ENCODE measurements around the gene OTX1. TPM values are rescaled to one million over a fixed set of nuclear protein-coding genes. Genes with fewer than 3 reads are reported as not detected.

Gene OTX1
- total and polyA plus RNA-seq, 4 donors = 0.59 TPM; not detected in 3

DNA sequence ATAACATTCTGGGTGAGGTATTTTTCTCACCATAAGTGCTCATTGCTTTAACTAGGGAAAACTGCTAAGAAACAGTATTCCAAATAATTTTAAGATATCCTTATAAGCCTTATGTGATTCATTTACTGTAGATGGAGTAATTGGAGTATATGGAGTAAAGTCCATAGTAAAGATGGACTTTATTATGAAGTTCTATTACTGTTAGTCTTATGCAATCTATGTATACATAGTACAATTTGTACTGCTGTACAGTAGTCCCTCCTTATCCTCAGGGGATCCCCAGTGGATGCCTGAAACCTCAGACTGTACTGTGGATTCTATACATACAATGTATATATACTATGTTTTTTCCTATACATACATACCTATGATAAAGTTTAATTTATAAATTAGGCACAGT is 41.1 kb upstream of the OTX1 start:
- Histone ChIP-seq H3K27ac (ENCODE audit: low read depth in 1 of 2, low read length in 2 of 2) (no peak overlapping the region), H3K4me1 (ENCODE audit: control insufficient read depth in 4 of 4, insufficient read depth in 4 of 4, low read length in 3 of 4) (no peaks in the 10 kb centered on the region), H3K36me3 (ENCODE audit: control insufficient read depth in 4 of 4, insufficient read depth in 3 of 4, low read depth in 1 of 4, low read length in 3 of 4) (peaks cover 3 to 33% (median 14%) of the 10 kb centered on the region in 4 donors), H3K4me3 (ENCODE audit: low read depth in 1 of 3, low read length in 3 of 3) (no peak overlapping the region), H3K27me3 (ENCODE audit: control insufficient read depth in 4 of 4, insufficient read depth in 4 of 4, low read length in 3 of 4) (no peaks in the 10 kb centered on the region), H3K9ac (ENCODE audit: low read depth in 1 of 2, low read length in 2 of 2) (no peak overlapping the region), H3K9me3 (ENCODE audit: control insufficient read depth in 4 of 4, low read length in 3 of 4) (no peaks in the 10 kb centered on the region)
- TF ChIP-seq RAD21 (IDR thresholded peaks at IDR 0.05) (no peak), HNF4A (conservative IDR thresholded peaks at IDR 0.05) (peak in 1 of 2 donors; percentile 14)
- DNase-seq (ENCODE audit: low spot score) = no peak

DNA sequence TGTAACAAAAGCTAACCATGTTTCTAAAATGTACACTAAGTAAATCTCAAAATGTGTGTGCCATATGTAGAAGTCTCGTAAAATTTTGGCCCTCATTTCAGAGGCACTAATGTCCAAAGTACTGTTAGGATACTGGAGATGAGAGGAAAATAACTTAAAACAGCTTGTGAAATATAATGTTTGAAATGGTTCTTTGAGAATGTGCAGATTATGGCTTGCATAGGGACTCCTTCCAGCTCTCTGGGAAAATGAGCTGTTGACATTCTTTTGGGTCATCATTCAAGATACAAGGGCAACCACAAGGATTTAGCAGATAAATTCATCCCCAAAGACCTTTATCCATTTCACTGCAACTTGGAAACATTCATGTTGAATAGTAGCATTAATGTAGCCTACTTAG is 38.1 kb upstream of the OTX1 start:
- Histone ChIP-seq H3K36me3 (ENCODE audit: control insufficient read depth in 4 of 4, insufficient read depth in 3 of 4, low read depth in 1 of 4, low read length in 3 of 4) (peaks cover 3 to 24% (median 17%) of the 10 kb centered on the region in 4 donors), H3K27me3 (ENCODE audit: control insufficient read depth in 4 of 4, insufficient read depth in 4 of 4, low read length in 3 of 4) (no peaks in the 10 kb centered on the region), H3K4me3 (ENCODE audit: low read depth in 1 of 3, low read length in 3 of 3) (no peak overlapping the region), H3K9ac (ENCODE audit: low read depth in 1 of 2, low read length in 2 of 2) (no peak overlapping the region), H3K27ac (ENCODE audit: low read depth in 1 of 2, low read length in 2 of 2) (no peak overlapping the region), H3K4me1 (ENCODE audit: control insufficient read depth in 4 of 4, insufficient read depth in 4 of 4, low read length in 3 of 4) (no peaks in the 10 kb centered on the region), H3K9me3 (ENCODE audit: control insufficient read depth in 4 of 4, low read length in 3 of 4) (no peaks in the 10 kb centered on the region)
- WGBS = 98% methylated on average over 1 of the region's 1 CpG
- no peak for DNase-seq (ENCODE audit: low spot score)
- TF ChIP-seq RXRA (IDR thresholded peaks at IDR 0.05) (no peak), NR2F2 (IDR thresholded peaks at IDR 0.05) (no peak), EGR1 (IDR thresholded peaks at IDR 0.05; ENCODE audit: low read depth in 2 of 2) (no peak), RAD21 (IDR thresholded peaks at IDR 0.05) (no peak), YY1 (IDR thresholded peaks at IDR 0.05) (no peak), HNF4G (IDR thresholded peaks at IDR 0.05) (no peak), FOXA2 (IDR thresholded peaks at IDR 0.05) (no peak), SP1 (IDR thresholded peaks at IDR 0.05) (no peak)
- TF ChIP-seq, protein P1, sequence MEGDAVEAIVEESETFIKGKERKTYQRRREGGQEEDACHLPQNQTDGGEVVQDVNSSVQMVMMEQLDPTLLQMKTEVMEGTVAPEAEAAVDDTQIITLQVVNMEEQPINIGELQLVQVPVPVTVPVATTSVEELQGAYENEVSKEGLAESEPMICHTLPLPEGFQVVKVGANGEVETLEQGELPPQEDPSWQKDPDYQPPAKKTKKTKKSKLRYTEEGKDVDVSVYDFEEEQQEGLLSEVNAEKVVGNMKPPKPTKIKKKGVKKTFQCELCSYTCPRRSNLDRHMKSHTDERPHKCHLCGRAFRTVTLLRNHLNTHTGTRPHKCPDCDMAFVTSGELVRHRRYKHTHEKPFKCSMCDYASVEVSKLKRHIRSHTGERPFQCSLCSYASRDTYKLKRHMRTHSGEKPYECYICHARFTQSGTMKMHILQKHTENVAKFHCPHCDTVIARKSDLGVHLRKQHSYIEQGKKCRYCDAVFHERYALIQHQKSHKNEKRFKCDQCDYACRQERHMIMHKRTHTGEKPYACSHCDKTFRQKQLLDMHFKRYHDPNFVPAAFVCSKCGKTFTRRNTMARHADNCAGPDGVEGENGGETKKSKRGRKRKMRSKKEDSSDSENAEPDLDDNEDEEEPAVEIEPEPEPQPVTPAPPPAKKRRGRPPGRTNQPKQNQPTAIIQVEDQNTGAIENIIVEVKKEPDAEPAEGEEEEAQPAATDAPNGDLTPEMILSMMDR (IDR thresholded peaks at IDR 0.05; ENCODE audit: low read depth, low read length, missing input control) = no peak
- TF ChIP-seq, protein P2, sequence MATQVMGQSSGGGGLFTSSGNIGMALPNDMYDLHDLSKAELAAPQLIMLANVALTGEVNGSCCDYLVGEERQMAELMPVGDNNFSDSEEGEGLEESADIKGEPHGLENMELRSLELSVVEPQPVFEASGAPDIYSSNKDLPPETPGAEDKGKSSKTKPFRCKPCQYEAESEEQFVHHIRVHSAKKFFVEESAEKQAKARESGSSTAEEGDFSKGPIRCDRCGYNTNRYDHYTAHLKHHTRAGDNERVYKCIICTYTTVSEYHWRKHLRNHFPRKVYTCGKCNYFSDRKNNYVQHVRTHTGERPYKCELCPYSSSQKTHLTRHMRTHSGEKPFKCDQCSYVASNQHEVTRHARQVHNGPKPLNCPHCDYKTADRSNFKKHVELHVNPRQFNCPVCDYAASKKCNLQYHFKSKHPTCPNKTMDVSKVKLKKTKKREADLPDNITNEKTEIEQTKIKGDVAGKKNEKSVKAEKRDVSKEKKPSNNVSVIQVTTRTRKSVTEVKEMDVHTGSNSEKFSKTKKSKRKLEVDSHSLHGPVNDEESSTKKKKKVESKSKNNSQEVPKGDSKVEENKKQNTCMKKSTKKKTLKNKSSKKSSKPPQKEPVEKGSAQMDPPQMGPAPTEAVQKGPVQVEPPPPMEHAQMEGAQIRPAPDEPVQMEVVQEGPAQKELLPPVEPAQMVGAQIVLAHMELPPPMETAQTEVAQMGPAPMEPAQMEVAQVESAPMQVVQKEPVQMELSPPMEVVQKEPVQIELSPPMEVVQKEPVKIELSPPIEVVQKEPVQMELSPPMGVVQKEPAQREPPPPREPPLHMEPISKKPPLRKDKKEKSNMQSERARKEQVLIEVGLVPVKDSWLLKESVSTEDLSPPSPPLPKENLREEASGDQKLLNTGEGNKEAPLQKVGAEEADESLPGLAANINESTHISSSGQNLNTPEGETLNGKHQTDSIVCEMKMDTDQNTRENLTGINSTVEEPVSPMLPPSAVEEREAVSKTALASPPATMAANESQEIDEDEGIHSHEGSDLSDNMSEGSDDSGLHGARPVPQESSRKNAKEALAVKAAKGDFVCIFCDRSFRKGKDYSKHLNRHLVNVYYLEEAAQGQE (IDR thresholded peaks at IDR 0.05) = no peak
- TF ChIP-seq, protein P3, sequence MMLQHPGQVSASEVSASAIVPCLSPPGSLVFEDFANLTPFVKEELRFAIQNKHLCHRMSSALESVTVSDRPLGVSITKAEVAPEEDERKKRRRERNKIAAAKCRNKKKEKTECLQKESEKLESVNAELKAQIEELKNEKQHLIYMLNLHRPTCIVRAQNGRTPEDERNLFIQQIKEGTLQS (IDR thresholded peaks at IDR 0.05) = no peak
- TF ChIP-seq, protein P4, sequence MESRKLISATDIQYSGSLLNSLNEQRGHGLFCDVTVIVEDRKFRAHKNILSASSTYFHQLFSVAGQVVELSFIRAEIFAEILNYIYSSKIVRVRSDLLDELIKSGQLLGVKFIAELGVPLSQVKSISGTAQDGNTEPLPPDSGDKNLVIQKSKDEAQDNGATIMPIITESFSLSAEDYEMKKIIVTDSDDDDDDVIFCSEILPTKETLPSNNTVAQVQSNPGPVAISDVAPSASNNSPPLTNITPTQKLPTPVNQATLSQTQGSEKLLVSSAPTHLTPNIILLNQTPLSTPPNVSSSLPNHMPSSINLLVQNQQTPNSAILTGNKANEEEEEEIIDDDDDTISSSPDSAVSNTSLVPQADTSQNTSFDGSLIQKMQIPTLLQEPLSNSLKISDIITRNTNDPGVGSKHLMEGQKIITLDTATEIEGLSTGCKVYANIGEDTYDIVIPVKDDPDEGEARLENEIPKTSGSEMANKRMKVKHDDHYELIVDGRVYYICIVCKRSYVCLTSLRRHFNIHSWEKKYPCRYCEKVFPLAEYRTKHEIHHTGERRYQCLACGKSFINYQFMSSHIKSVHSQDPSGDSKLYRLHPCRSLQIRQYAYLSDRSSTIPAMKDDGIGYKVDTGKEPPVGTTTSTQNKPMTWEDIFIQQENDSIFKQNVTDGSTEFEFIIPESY (IDR thresholded peaks at IDR 0.05) = no peak
